SK-N-SH treated with all-trans-retinoic acid at 6 μM for 48 hours (cell line): ENCODE data around the gene TMEM184A.
A peak's percentile ranks its signal among the peaks of the same experiment; 100 is the strongest.

Source experiments
- ATAC-seq: fragments of 200-7000 bp; cut with Tn5 transposase; 3 replicates; pipeline ENCODE4 v1.9.1; 2020; ENCODE audit warnings: mild to moderate bottlenecking, moderate library complexity
- ARNTL ChIP-seq: fragments of 450-650 bp; formaldehyde crosslinking; IDR thresholded peaks from 2 replicates; pipeline ENCODE4 v1.5.0; 2020; ENCODE audit warnings: low read depth, mild to moderate bottlenecking, moderate library complexity, borderline replicate concordance
- BACH2 ChIP-seq: fragments of 250-450 bp; sonication (Bioruptor Pico); IDR thresholded peaks from 2 replicates; pipeline ENCODE4 v1.9.0; 2021; ENCODE audit warnings: mild to moderate bottlenecking, borderline replicate concordance
- CSDC2 ChIP-seq: fragments of 250-450 bp; sonication (Bioruptor Pico); IDR thresholded peaks from 2 replicates; pipeline ENCODE4 v1.5.0; 2020; ENCODE audit warnings: mild to moderate bottlenecking, moderate library complexity
- ESRRG ChIP-seq: fragments of 250-450 bp; sonication (Bioruptor Pico); IDR thresholded peaks from 2 replicates; pipeline ENCODE4 v1.6.1; 2021; ENCODE audit warnings: mild to moderate bottlenecking
- GLIS3 ChIP-seq: fragments of 250-450 bp; sonication (Bioruptor Pico); IDR thresholded peaks from 2 replicates; pipeline ENCODE4 v1.5.0; 2020; ENCODE audit warnings: mild to moderate bottlenecking, moderate library complexity
- ISL1 ChIP-seq: fragments of 250-450 bp; sonication (Bioruptor Pico); IDR thresholded peaks from 2 replicates; pipeline ENCODE4 v2.1.2; 2022; ENCODE audit warnings: mild to moderate bottlenecking, moderate library complexity
- OSR1 ChIP-seq: fragments of 250-450 bp; sonication (Bioruptor Pico); IDR thresholded peaks from 2 replicates; pipeline ENCODE4 v1.8.0; 2022; ENCODE audit warnings: moderate library complexity, mild to moderate bottlenecking, inconsistent platforms
- PPARA ChIP-seq: fragments of 250-450 bp; sonication (Bioruptor Pico); IDR thresholded peaks from 2 replicates; pipeline ENCODE4 v1.5.0; 2020; ENCODE audit warnings: mild to moderate bottlenecking, borderline replicate concordance
- RARB ChIP-seq: fragments of 250-450 bp; sonication (Bioruptor Pico); IDR thresholded peaks from 2 replicates; pipeline ENCODE4 v1.8.0; 2021; ENCODE audit warnings: mild to moderate bottlenecking, moderate library complexity
- SNAI2 ChIP-seq: fragments of 250-450 bp; sonication (Bioruptor Pico); IDR thresholded peaks from 2 replicates; pipeline ENCODE4 v1.5.0; 2020; ENCODE audit warnings: mild to moderate bottlenecking, moderate library complexity
- TCF4 ChIP-seq: fragments of 250-450 bp; sonication (Bioruptor Pico); IDR thresholded peaks from 2 replicates; pipeline ENCODE4 v1.8.0; 2021; ENCODE audit warnings: mild to moderate bottlenecking, moderate library complexity, borderline replicate concordance
- ZC3H10 ChIP-seq: fragments of 250-450 bp; sonication (Bioruptor Pico); IDR thresholded peaks from 2 replicates; pipeline ENCODE4 v1.5.1; 2021; ENCODE audit warnings: mild to moderate bottlenecking, moderate library complexity
- ZFP3 ChIP-seq: fragments of 250-450 bp; sonication (Bioruptor Pico); IDR thresholded peaks from 2 replicates; pipeline ENCODE4 v1.5.0; 2020; ENCODE audit warnings: mild to moderate bottlenecking, moderate library complexity
- ZFP30 ChIP-seq: fragments of 450-650 bp; formaldehyde crosslinking; IDR thresholded peaks from 2 replicates; pipeline ENCODE4 v1.5.0; 2022; ENCODE audit warnings: mild to moderate bottlenecking, moderate library complexity
- ZNF565 ChIP-seq: fragments of 450-650 bp; formaldehyde crosslinking; conservative IDR thresholded peaks from 2 replicates; pipeline ENCODE4 v1.5.0; 2020; ENCODE audit warnings: low read depth, mild to moderate bottlenecking, moderate library complexity
- ZNF70 ChIP-seq: fragments of 450-650 bp; formaldehyde crosslinking; IDR thresholded peaks from 2 replicates; pipeline ENCODE4 v1.5.0; 2020; ENCODE audit warnings: mild to moderate bottlenecking, moderate library complexity
- ZNF8 ChIP-seq: fragments of 450-650 bp; formaldehyde crosslinking; IDR thresholded peaks from 2 replicates; pipeline ENCODE4 v1.5.0; 2020; ENCODE audit warnings: mild to moderate bottlenecking, moderate library complexity
- TF ChIP-seq, protein P1 (sequence below): fragments of 250-450 bp; sonication (Bioruptor Pico); IDR thresholded peaks from 2 replicates; pipeline ENCODE4 v1.8.0; 2020; ENCODE audit warnings: mild to moderate bottlenecking, moderate library complexity, borderline replicate concordance
- TF ChIP-seq, protein P2 (sequence below): fragments of 250-450 bp; sonication (Bioruptor Pico); IDR thresholded peaks from 2 replicates; pipeline ENCODE4 v1.5.1; 2021; ENCODE audit warnings: mild to moderate bottlenecking, moderate library complexity
- TF ChIP-seq, protein P3 (sequence below): fragments of 250-450 bp; sonication (Bioruptor Pico); IDR thresholded peaks from 2 replicates; pipeline ENCODE4 v1.5.1; 2020; ENCODE audit warnings: low read depth, mild to moderate bottlenecking, moderate library complexity
- TF ChIP-seq, protein P4 (sequence below): fragments of 250-450 bp; sonication (Bioruptor Pico); IDR thresholded peaks from 2 replicates; pipeline ENCODE4 v1.5.0; 2020; ENCODE audit warnings: mild to moderate bottlenecking, moderate library complexity
- TF ChIP-seq, protein P5 (sequence below): fragments of 250-450 bp; sonication (Bioruptor Pico); IDR thresholded peaks from 2 replicates; pipeline ENCODE4 v1.8.0; 2021; ENCODE audit warnings: low read depth, mild to moderate bottlenecking, moderate library complexity, borderline replicate concordance

Gene TMEM184A

GRCh38 chr7:1534330-1535099, 21.5 kb downstream of the TMEM184A start:
- no peak for TF ChIP-seq ZNF70 (CRISPR knock-in tag)
- no peak for TF ChIP-seq ZNF565
- no peak for TF ChIP-seq ESRRG (CRISPR knock-in tag)
- TF ChIP-seq, protein P1, sequence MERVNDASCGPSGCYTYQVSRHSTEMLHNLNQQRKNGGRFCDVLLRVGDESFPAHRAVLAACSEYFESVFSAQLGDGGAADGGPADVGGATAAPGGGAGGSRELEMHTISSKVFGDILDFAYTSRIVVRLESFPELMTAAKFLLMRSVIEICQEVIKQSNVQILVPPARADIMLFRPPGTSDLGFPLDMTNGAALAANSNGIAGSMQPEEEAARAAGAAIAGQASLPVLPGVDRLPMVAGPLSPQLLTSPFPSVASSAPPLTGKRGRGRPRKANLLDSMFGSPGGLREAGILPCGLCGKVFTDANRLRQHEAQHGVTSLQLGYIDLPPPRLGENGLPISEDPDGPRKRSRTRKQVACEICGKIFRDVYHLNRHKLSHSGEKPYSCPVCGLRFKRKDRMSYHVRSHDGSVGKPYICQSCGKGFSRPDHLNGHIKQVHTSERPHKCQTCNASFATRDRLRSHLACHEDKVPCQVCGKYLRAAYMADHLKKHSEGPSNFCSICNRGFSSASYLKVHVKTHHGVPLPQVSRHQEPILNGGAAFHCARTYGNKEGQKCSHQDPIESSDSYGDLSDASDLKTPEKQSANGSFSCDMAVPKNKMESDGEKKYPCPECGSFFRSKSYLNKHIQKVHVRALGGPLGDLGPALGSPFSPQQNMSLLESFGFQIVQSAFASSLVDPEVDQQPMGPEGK (CRISPR knock-in tag) = no peak
- TF ChIP-seq ZFP3 (CRISPR knock-in tag) = no peak
- TF ChIP-seq, protein P2, sequence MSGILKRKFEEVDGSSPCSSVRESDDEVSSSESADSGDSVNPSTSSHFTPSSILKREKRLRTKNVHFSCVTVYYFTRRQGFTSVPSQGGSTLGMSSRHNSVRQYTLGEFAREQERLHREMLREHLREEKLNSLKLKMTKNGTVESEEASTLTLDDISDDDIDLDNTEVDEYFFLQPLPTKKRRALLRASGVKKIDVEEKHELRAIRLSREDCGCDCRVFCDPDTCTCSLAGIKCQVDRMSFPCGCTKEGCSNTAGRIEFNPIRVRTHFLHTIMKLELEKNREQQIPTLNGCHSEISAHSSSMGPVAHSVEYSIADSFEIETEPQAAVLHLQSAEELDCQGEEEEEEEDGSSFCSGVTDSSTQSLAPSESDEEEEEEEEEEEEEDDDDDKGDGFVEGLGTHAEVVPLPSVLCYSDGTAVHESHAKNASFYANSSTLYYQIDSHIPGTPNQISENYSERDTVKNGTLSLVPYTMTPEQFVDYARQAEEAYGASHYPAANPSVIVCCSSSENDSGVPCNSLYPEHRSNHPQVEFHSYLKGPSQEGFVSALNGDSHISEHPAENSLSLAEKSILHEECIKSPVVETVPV (CRISPR knock-in tag) = no peak
- no peak for TF ChIP-seq ARNTL (CRISPR knock-in tag)
- TF ChIP-seq ISL1 = no peak
- TF ChIP-seq CSDC2 (CRISPR knock-in tag) = no peak
- TF ChIP-seq BACH2 (CRISPR knock-in tag) = no peak
- TF ChIP-seq OSR1 (CRISPR knock-in tag) = no peak

GRCh38 chr7:1533547-1534329, 22.3 kb downstream of the TMEM184A start:
- ATAC-seq = peak; percentile 28
- TF ChIP-seq ZFP3 (CRISPR knock-in tag) (no peak), ZC3H10 (CRISPR knock-in tag) (no peak)
- TF ChIP-seq, protein P3, sequence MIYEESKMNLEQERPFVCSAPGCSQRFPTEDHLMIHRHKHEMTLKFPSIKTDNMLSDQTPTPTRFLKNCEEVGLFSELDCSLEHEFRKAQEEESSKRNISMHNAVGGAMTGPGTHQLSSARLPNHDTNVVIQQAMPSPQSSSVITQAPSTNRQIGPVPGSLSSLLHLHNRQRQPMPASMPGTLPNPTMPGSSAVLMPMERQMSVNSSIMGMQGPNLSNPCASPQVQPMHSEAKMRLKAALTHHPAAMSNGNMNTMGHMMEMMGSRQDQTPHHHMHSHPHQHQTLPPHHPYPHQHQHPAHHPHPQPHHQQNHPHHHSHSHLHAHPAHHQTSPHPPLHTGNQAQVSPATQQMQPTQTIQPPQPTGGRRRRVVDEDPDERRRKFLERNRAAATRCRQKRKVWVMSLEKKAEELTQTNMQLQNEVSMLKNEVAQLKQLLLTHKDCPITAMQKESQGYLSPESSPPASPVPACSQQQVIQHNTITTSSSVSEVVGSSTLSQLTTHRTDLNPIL (CRISPR knock-in tag) = no peak

More at GRCh38 chr7:1534330-1535099, 21.5 kb downstream of the TMEM184A start:
- ATAC-seq = no peak

- no peak for ATAC-seq
These were observed 22.8 kb downstream of the TMEM184A start for GRCh38 chr7:1533255-1533546.

More at GRCh38 chr7:1533255-1533546, 22.8 kb downstream of the TMEM184A start:
- no peak for TF ChIP-seq BACH2 (CRISPR knock-in tag)
- TF ChIP-seq ZNF8 (CRISPR knock-in tag) = no peak
- TF ChIP-seq ZFP30 (CRISPR knock-in tag) = no peak
- TF ChIP-seq ZFP3 (CRISPR knock-in tag) = no peak
- no peak for TF ChIP-seq ISL1
- TF ChIP-seq SNAI2 = no peak
- TF ChIP-seq, protein P2 (CRISPR knock-in tag) = no peak
- TF ChIP-seq GLIS3 (CRISPR knock-in tag) = no peak
- TF ChIP-seq, protein P4, sequence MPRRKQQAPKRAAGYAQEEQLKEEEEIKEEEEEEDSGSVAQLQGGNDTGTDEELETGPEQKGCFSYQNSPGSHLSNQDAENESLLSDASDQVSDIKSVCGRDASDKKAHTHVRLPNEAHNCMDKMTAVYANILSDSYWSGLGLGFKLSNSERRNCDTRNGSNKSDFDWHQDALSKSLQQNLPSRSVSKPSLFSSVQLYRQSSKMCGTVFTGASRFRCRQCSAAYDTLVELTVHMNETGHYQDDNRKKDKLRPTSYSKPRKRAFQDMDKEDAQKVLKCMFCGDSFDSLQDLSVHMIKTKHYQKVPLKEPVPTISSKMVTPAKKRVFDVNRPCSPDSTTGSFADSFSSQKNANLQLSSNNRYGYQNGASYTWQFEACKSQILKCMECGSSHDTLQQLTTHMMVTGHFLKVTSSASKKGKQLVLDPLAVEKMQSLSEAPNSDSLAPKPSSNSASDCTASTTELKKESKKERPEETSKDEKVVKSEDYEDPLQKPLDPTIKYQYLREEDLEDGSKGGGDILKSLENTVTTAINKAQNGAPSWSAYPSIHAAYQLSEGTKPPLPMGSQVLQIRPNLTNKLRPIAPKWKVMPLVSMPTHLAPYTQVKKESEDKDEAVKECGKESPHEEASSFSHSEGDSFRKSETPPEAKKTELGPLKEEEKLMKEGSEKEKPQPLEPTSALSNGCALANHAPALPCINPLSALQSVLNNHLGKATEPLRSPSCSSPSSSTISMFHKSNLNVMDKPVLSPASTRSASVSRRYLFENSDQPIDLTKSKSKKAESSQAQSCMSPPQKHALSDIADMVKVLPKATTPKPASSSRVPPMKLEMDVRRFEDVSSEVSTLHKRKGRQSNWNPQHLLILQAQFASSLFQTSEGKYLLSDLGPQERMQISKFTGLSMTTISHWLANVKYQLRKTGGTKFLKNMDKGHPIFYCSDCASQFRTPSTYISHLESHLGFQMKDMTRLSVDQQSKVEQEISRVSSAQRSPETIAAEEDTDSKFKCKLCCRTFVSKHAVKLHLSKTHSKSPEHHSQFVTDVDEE (CRISPR knock-in tag) = no peak
- TF ChIP-seq CSDC2 (CRISPR knock-in tag) = no peak
- no peak for TF ChIP-seq PPARA
- TF ChIP-seq ESRRG (CRISPR knock-in tag) = no peak
- no peak for TF ChIP-seq ZC3H10 (CRISPR knock-in tag)
- TF ChIP-seq, protein P5, sequence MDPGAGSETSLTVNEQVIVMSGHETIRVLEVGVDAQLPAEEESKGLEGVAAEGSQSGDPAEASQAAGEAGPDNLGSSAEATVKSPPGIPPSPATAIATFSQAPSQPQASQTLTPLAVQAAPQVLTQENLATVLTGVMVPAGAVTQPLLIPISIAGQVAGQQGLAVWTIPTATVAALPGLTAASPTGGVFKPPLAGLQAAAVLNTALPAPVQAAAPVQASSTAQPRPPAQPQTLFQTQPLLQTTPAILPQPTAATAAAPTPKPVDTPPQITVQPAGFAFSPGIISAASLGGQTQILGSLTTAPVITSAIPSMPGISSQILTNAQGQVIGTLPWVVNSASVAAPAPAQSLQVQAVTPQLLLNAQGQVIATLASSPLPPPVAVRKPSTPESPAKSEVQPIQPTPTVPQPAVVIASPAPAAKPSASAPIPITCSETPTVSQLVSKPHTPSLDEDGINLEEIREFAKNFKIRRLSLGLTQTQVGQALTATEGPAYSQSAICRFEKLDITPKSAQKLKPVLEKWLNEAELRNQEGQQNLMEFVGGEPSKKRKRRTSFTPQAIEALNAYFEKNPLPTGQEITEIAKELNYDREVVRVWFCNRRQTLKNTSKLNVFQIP (CRISPR knock-in tag) = no peak
- TF ChIP-seq OSR1 (CRISPR knock-in tag) = no peak
- TF ChIP-seq, protein P1 (CRISPR knock-in tag) = no peak
- no peak for TF ChIP-seq TCF4 (CRISPR knock-in tag)
- no peak for TF ChIP-seq RARB
- TF ChIP-seq, protein P3 (CRISPR knock-in tag) = no peak
